ENCODE data around the gene PWP2. TPM values are rescaled to one million over a fixed set of nuclear protein-coding genes. Genes with fewer than 3 reads are reported as not detected.
A peak's percentile ranks its signal among the peaks of the same experiment; 100 is the strongest.

The PWP2 gene
- total RNA-seq, 3 donors from 2014 or later (not counting 1 experiment from before 2014, with no cell fraction given), result 28.5 to 32.7 (median 32.7) TPM

- H3K4me1 ChIP-seq (ENCODE audit: control insufficient read depth, insufficient read depth, low read length), result peaks cover 91% of the 10 kb centered on the region
- intact Hi-C loops (cut with micrococcal nuclease), result loop anchor here (1.0 kb wide), 2 partner anchors 18 to 70 kb away; no protein-coding TSS in a partner anchor
- H3K27me3 Mint-ChIP-seq (ENCODE audit: low read depth in 2 of 2), result no peaks in the 10 kb centered on the region
- H3K4me1 Mint-ChIP-seq, result peaks cover 90 to 98% of the 10 kb centered on the region in 2 donors
- peak overlapping the region; percentile 94 for H3K4me3 Mint-ChIP-seq
- no peaks in the 10 kb centered on the region for H3K9me3 Mint-ChIP-seq
- TF ChIP-seq CTCF (IDR thresholded peaks at IDR 0.05), result no peak
- ATAC-seq (peak in 2 of 3 donors; percentile 23 to 40), DNase-seq (peak; percentile 31 to 51)
- peaks cover 31% of the 10 kb centered on the region for H3K36me3 Mint-ChIP-seq
- H3K27ac Mint-ChIP-seq, result peak overlapping the region; percentile 98 to 99
- no peak overlapping the region for H3K4me3 ChIP-seq (ENCODE audit: low read length)
- H3K27ac ChIP-seq (ENCODE audit: low read length), result peak overlapping the region; percentile 95
- H3K36me3 ChIP-seq (ENCODE audit: control insufficient read depth, insufficient read depth, low read length), result peaks cover 54% of the 10 kb centered on the region
- no peaks in the 10 kb centered on the region for H3K27me3 ChIP-seq (ENCODE audit: control insufficient read depth, insufficient read depth, low read length)
- 62% methylated on average over 24 of the region's 24 CpGs for WGBS (ENCODE audit: insufficient coverage)
- H3K9me3 ChIP-seq (ENCODE audit: control insufficient read depth, insufficient read depth, low read length), result no peaks in the 10 kb centered on the region
Observed at GRCh38 chr21:44082648-44083440, 24.4 kb upstream of the PWP2 start.

GRCh38 chr21:44083631-44084291, 23.4 kb upstream of the PWP2 start:
- H3K27ac Mint-ChIP-seq, result peak overlapping the region; percentile 98 to 99
- no peaks in the 10 kb centered on the region for H3K9me3 ChIP-seq (ENCODE audit: control insufficient read depth, insufficient read depth, low read length)
- TF ChIP-seq CTCF (IDR thresholded peaks at IDR 0.05), result no peak
- no peaks in the 10 kb centered on the region for H3K9me3 Mint-ChIP-seq
- H3K36me3 ChIP-seq (ENCODE audit: control insufficient read depth, insufficient read depth, low read length), result peaks cover 54% of the 10 kb centered on the region
- peak; percentile 62 to 82 (median 73) for ATAC-seq
- H3K36me3 Mint-ChIP-seq, result peaks cover 24% of the 10 kb centered on the region
- H3K4me3 ChIP-seq (ENCODE audit: low read length), result peak overlapping the region; percentile 51
- no peaks in the 10 kb centered on the region for H3K27me3 ChIP-seq (ENCODE audit: control insufficient read depth, insufficient read depth, low read length)
- intact Hi-C loops (cut with micrococcal nuclease), result loop anchor here (1.0 kb wide), 2 partner anchors 18 to 70 kb away; no protein-coding TSS in a partner anchor
- H3K27me3 Mint-ChIP-seq (ENCODE audit: low read depth in 2 of 2), result no peaks in the 10 kb centered on the region
- peaks cover 95% of the 10 kb centered on the region for H3K4me1 ChIP-seq (ENCODE audit: control insufficient read depth, insufficient read depth, low read length)
- 6% methylated on average over 16 of the region's 16 CpGs for WGBS (ENCODE audit: insufficient coverage)
- peak overlapping the region; percentile 95 for H3K27ac ChIP-seq (ENCODE audit: low read length)
- H3K4me1 Mint-ChIP-seq, result peaks cover 91 to 98% of the 10 kb centered on the region in 2 donors
- peak overlapping the region; percentile 94 for H3K4me3 Mint-ChIP-seq
- DNase-seq, result peak; percentile 71 to 91

GRCh38 chr21:44084496-44085241, 22.5 kb upstream of the PWP2 start:
- H3K4me1 Mint-ChIP-seq, result peaks cover 94 to 99% of the 10 kb centered on the region in 2 donors
- 47% methylated on average over 7 of the region's 7 CpGs for WGBS (ENCODE audit: insufficient coverage)
- H3K27me3 Mint-ChIP-seq (ENCODE audit: low read depth in 2 of 2), result no peaks in the 10 kb centered on the region
- peaks cover 95% of the 10 kb centered on the region for H3K4me1 ChIP-seq (ENCODE audit: control insufficient read depth, insufficient read depth, low read length)
- ATAC-seq (peak in 2 of 3 donors; percentile 10 to 40), DNase-seq (peak; percentile 32 to 54)
- H3K4me3 Mint-ChIP-seq, result peak overlapping the region; percentile 94
- H3K9me3 Mint-ChIP-seq, result no peaks in the 10 kb centered on the region
- peak overlapping the region; percentile 98 to 99 for H3K27ac Mint-ChIP-seq
- peak overlapping the region; percentile 95 for H3K27ac ChIP-seq (ENCODE audit: low read length)
- H3K4me3 ChIP-seq (ENCODE audit: low read length), result peak overlapping the region; percentile 51
- intact Hi-C loops (cut with micrococcal nuclease), result no loop called here
- no peak for TF ChIP-seq CTCF (IDR thresholded peaks at IDR 0.05)
- no peaks in the 10 kb centered on the region for H3K27me3 ChIP-seq (ENCODE audit: control insufficient read depth, insufficient read depth, low read length)
- peaks cover 23% of the 10 kb centered on the region for H3K36me3 Mint-ChIP-seq
- peaks cover 48% of the 10 kb centered on the region for H3K36me3 ChIP-seq (ENCODE audit: control insufficient read depth, insufficient read depth, low read length)
- H3K9me3 ChIP-seq (ENCODE audit: control insufficient read depth, insufficient read depth, low read length), result no peaks in the 10 kb centered on the region
